Right atrium auricular region (tissue), 2 donors: Measurements from ENCODE around the gene SMOC2. TPM values are rescaled to one million over a fixed set of nuclear protein-coding genes. Genes with fewer than 3 reads are reported as not detected.

ENCODE experiments used
- DNase-seq: peaks from one replicate; pipeline ENCODE4 v3.0.0-alpha.2; 2019; ENCODE audit warnings: low spot score
- H3K27ac ChIP-seq, 2 donors: fragments of 200-600 bp; sonication (generic); 1 replicate in 1 of 2; 2 replicates in 1 of 2; pipeline ENCODE4 v1.5.1; 2016 to 2019
- H3K27me3 ChIP-seq, 2 donors: fragments of 200-600 bp; sonication (generic); one replicate each; pipeline versions ENCODE4 v1.5.1 to v1.6.0; 2017 to 2019
- H3K36me3 ChIP-seq: fragments of 200-600 bp; sonication (generic); one replicate; pipeline ENCODE4 v1.5.1; 2016
- H3K4me1 ChIP-seq, 2 donors: fragments of 200-600 bp; sonication (generic); one replicate each; pipeline versions ENCODE4 v1.5.1 to v1.6.0; 2017 to 2019
- H3K4me3 ChIP-seq, 2 donors: fragments of 200-600 bp; sonication (generic); 1 replicate in 1 of 2; 2 replicates in 1 of 2; pipeline ENCODE4 v1.5.1; 2017 to 2019; ENCODE audit warnings: mild to moderate bottlenecking in 1 of 2, moderate library complexity in 1 of 2
- H3K9me3 ChIP-seq, 2 donors: fragments of 200-600 bp; sonication (generic); one replicate each; pipeline ENCODE4 v1.5.1; 2019
- total RNA-seq, 2 donors: library from RNA; depleted of rRNA; stranded (reverse); fragments of >200 nt; gene quantifications; one replicate each; pipeline ENCODE4 v1.1.0, GENCODE V29; 2016
- TF ChIP-seq, protein P1 (sequence below), 2 donors: fragments of 200-600 bp; sonication (generic); IDR thresholded peaks; one replicate each; pipeline ENCODE4 v1.5.1; 2019; ENCODE audit warnings: antibody characterized with exemption in 2 of 2

Gene SMOC2
- total RNA-seq, 2 donors from 2014 or later: 10.8 to 31.7 TPM

DNA sequence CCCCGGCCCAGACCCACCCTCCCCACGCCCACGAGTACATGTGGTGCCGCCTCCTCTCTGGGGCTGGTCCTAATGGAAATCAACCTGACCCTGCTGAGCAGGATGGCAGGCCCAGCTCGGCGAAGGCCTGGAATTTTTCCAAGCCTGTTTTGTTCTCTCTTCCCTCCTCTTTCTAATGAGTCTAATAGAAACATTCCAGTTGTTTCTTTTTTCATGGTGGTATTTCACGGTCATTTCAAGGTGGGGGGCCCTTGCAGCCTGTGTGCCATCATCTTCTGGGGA, 16.6 kb downstream of the SMOC2 start:
- Histone ChIP-seq H3K36me3 (no peaks in the 10 kb centered on the region), H3K4me1 (peaks cover 0 to 6% of the 10 kb centered on the region in 2 donors), H3K27ac (no peak overlapping the region), H3K27me3 (no peaks in the 10 kb centered on the region), H3K4me3 (no peak overlapping the region), H3K9me3 (no peaks in the 10 kb centered on the region)
- no peak for DNase-seq
- TF ChIP-seq, protein P1, sequence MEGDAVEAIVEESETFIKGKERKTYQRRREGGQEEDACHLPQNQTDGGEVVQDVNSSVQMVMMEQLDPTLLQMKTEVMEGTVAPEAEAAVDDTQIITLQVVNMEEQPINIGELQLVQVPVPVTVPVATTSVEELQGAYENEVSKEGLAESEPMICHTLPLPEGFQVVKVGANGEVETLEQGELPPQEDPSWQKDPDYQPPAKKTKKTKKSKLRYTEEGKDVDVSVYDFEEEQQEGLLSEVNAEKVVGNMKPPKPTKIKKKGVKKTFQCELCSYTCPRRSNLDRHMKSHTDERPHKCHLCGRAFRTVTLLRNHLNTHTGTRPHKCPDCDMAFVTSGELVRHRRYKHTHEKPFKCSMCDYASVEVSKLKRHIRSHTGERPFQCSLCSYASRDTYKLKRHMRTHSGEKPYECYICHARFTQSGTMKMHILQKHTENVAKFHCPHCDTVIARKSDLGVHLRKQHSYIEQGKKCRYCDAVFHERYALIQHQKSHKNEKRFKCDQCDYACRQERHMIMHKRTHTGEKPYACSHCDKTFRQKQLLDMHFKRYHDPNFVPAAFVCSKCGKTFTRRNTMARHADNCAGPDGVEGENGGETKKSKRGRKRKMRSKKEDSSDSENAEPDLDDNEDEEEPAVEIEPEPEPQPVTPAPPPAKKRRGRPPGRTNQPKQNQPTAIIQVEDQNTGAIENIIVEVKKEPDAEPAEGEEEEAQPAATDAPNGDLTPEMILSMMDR (IDR thresholded peaks at IDR 0.05): no peak

GRCh38 chr6:168458101-168458500, 17.1 kb downstream of the SMOC2 start:
- Histone ChIP-seq H3K36me3 (no peaks in the 10 kb centered on the region), H3K27ac (no peak overlapping the region), H3K4me3 (no peak overlapping the region), H3K4me1 (peaks cover 0 to 1% of the 10 kb centered on the region in 2 donors), H3K9me3 (no peaks in the 10 kb centered on the region), H3K27me3 (no peaks in the 10 kb centered on the region)
- TF ChIP-seq, protein P1 (IDR thresholded peaks at IDR 0.05): no peak
- DNase-seq: no peak

DNA sequence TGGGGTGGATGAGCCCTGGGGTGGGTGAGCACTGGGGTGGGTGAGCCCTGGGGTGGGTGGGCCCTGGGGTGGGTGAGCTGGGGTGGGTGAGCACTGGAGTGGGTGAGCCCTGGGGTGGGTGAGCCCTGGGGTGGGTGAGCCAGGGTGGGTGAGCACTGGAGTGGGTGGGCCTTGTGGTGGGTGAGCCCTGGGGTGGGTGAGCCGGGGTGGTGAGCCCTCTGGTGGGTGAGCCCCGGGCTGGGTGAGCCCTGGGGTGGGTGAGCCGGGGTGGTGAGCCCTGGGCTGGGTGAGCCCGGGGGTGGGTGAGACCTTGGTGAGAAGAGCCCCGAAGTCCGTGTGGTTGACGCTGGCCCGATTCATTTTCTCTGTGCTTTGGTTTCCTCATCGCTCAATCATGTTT, 18.6 kb downstream of the SMOC2 start:
- Histone ChIP-seq H3K4me3 (no peak overlapping the region), H3K27ac (no peak overlapping the region), H3K36me3 (no peaks in the 10 kb centered on the region), H3K9me3 (no peaks in the 10 kb centered on the region), H3K4me1 (no peaks in the 10 kb centered on the region), H3K27me3 (no peaks in the 10 kb centered on the region)
- TF ChIP-seq, protein P1 (IDR thresholded peaks at IDR 0.05): no peak
- no peak for DNase-seq

- TF ChIP-seq, protein P1 (IDR thresholded peaks at IDR 0.05): no peak
- DNase-seq: no peak
- Histone ChIP-seq H3K27me3 (no peaks in the 10 kb centered on the region), H3K4me1 (no peaks in the 10 kb centered on the region), H3K4me3 (no peak overlapping the region), H3K9me3 (no peaks in the 10 kb centered on the region), H3K27ac (no peak overlapping the region), H3K36me3 (no peaks in the 10 kb centered on the region)
These were observed 21.4 kb downstream of the SMOC2 start for GRCh38 chr6:168462289-168462853.

DNA sequence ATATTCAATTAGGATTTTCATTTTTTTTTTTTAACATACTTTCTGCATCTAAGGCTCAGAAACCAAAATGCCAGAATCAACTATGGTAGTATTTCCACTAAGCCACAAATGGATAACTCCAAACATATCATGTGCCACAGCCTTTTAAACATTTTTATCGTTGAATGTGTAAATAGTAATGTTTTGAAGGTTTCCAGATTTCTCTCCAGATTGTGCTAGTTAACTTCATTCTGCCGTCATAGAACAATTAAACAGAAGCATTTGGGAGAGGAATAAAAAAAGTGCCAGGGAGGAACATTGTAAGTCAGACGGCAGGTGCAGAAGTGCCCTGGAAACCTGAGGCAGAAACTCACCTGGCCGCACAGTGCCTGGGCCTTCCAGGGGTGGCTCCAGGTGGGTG, 23.6 kb downstream of the SMOC2 start:
- no peak overlapping the region for H3K27ac ChIP-seq
- no peaks in the 10 kb centered on the region for H3K36me3 ChIP-seq
- no peak for DNase-seq
- H3K4me1 ChIP-seq: no peaks in the 10 kb centered on the region
- H3K4me3 ChIP-seq: no peak overlapping the region
- no peaks in the 10 kb centered on the region for H3K9me3 ChIP-seq
- TF ChIP-seq, protein P1 (IDR thresholded peaks at IDR 0.05): no peak
- no peaks in the 10 kb centered on the region for H3K27me3 ChIP-seq

DNA sequence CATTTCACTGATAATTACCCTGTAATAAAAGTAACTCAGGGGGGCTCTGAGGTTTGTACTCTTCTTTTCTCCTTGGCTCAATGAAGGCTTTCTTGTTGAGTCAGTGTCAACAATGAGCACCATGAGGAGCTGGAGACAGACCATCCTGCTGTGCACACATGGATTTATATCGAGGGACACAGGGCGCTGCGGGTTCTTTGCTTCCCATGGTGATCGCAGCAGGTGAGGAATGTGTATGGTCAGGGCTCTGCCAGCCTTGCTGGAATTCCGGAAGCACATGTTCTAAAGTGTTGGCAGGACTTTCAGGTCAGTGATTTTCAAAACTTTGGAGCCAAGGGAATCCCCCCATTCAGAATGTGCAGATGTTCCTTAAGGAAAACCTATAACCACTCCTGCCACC, 27.1 kb downstream of the SMOC2 start:
- Histone ChIP-seq H3K4me3 (no peak overlapping the region), H3K36me3 (no peaks in the 10 kb centered on the region), H3K4me1 (no peaks in the 10 kb centered on the region), H3K27me3 (no peaks in the 10 kb centered on the region), H3K27ac (no peak overlapping the region), H3K9me3 (peaks cover 0 to 4% of the 10 kb centered on the region in 2 donors)
- no peak for DNase-seq
- TF ChIP-seq, protein P1 (IDR thresholded peaks at IDR 0.05): no peak
